ENCODE results near the gene ZNF516. TPM values are rescaled to one million over a fixed set of nuclear protein-coding genes. Genes with fewer than 3 reads are reported as not detected.

ZNF516 gene
- total and polyA plus RNA-seq, 2 experiments from 2014 or later = 17.8 to 29.4 TPM

GRCh38 chr18:76532875-76533274, 37.8 kb upstream of the ZNF516 start:
- no peak overlapping the region for H2AFZ ChIP-seq
- 93 to 94% methylated on average over 8 of the region's 8 CpGs for WGBS, 2 experiments (ENCODE audit: low coverage in 1 of 2, low lambda C conversion rate in 2 of 2, missing lambda C conversion rate in 2 of 2)
- no peak overlapping the region for H3K27ac ChIP-seq
- no peaks in the 10 kb centered on the region for H3K27me3 ChIP-seq (replicated peaks; ENCODE audit: insufficient read depth)
- in situ Hi-C loops (cut with MboI) = no loop called here
- no peaks in the 10 kb centered on the region for H4K20me1 ChIP-seq (ENCODE audit: insufficient read depth)
- TF ChIP-seq EZH2 (IDR thresholded peaks at IDR 0.05; ENCODE audit: insufficient read depth, poor library complexity, severe bottlenecking) (no peak), EZH2phosphoT487 (IDR thresholded peaks at IDR 0.05; ENCODE audit: insufficient read depth, low read depth) (no peak)
- H3K79me2 ChIP-seq (ENCODE audit: insufficient read depth) = no peaks in the 10 kb centered on the region
- H3K4me1 ChIP-seq (ENCODE audit: insufficient read depth) = peaks cover 12% of the 10 kb centered on the region
- H3K9ac ChIP-seq = no peak overlapping the region
- H3K9me3 ChIP-seq (ENCODE audit: low read depth) = no peaks in the 10 kb centered on the region
- DNase-seq = no peak
- H3K9me2 ChIP-seq (ENCODE audit: insufficient read depth) = no peaks in the 10 kb centered on the region
- no peaks in the 10 kb centered on the region for H3K36me3 ChIP-seq (ENCODE audit: low read depth)
- 0 out of 2 replicates have a peak, but pooled peaks cover 3% of the 10 kb centered on the region for H3F3A ChIP-seq (ENCODE audit: insufficient read depth)
- H3K4me3 ChIP-seq = no peak overlapping the region
- no peak overlapping the region for H3K4me2 ChIP-seq (ENCODE audit: unreplicated experiment)

GRCh38 chr18:76530846-76531245, 35.8 kb upstream of the ZNF516 start:
- TF ChIP-seq EZH2 (IDR thresholded peaks at IDR 0.05; ENCODE audit: insufficient read depth, poor library complexity, severe bottlenecking) (no peak), EZH2phosphoT487 (IDR thresholded peaks at IDR 0.05; ENCODE audit: insufficient read depth, low read depth) (no peak)
- Histone ChIP-seq H3K4me1 (ENCODE audit: insufficient read depth) (peaks cover 15% of the 10 kb centered on the region), H3K9me3 (ENCODE audit: low read depth) (no peaks in the 10 kb centered on the region), H3K27ac (no peak overlapping the region), H3F3A (ENCODE audit: insufficient read depth) (0 out of 2 replicates have a peak, but pooled peaks cover 3% of the 10 kb centered on the region), H3K79me2 (ENCODE audit: insufficient read depth) (no peaks in the 10 kb centered on the region), H3K27me3 (replicated peaks; ENCODE audit: insufficient read depth) (no peaks in the 10 kb centered on the region), H3K4me2 (ENCODE audit: unreplicated experiment) (no peak overlapping the region), H3K36me3 (ENCODE audit: low read depth) (no peaks in the 10 kb centered on the region), H3K4me3 (no peak overlapping the region), H2AFZ (no peak overlapping the region), H3K9ac (no peak overlapping the region), H4K20me1 (ENCODE audit: insufficient read depth) (no peaks in the 10 kb centered on the region), H3K9me2 (ENCODE audit: insufficient read depth) (no peaks in the 10 kb centered on the region)
- 78 to 81% methylated on average over 6 to 9 of the region's 9 CpGs for WGBS, 2 experiments (ENCODE audit: low coverage in 1 of 2, low lambda C conversion rate in 2 of 2, missing lambda C conversion rate in 2 of 2)
- no peak for DNase-seq
- in situ Hi-C loops (cut with MboI) = no loop called here

- Histone ChIP-seq H3K4me2 (ENCODE audit: unreplicated experiment) (no peak overlapping the region), H3K4me1 (ENCODE audit: insufficient read depth) (peaks cover 15% of the 10 kb centered on the region), H3F3A (ENCODE audit: insufficient read depth) (0 out of 2 replicates have a peak, but pooled peaks cover 3% of the 10 kb centered on the region), H3K36me3 (ENCODE audit: low read depth) (no peaks in the 10 kb centered on the region), H4K20me1 (ENCODE audit: insufficient read depth) (no peaks in the 10 kb centered on the region), H2AFZ (no peak overlapping the region), H3K27me3 (replicated peaks; ENCODE audit: insufficient read depth) (no peaks in the 10 kb centered on the region), H3K9ac (no peak overlapping the region), H3K27ac (no peak overlapping the region), H3K4me3 (no peak overlapping the region), H3K9me3 (ENCODE audit: low read depth) (no peaks in the 10 kb centered on the region), H3K9me2 (ENCODE audit: insufficient read depth) (no peaks in the 10 kb centered on the region), H3K79me2 (ENCODE audit: insufficient read depth) (no peaks in the 10 kb centered on the region)
- TF ChIP-seq EZH2phosphoT487 (IDR thresholded peaks at IDR 0.05; ENCODE audit: insufficient read depth, low read depth) (no peak), EZH2 (IDR thresholded peaks at IDR 0.05; ENCODE audit: insufficient read depth, poor library complexity, severe bottlenecking) (no peak)
- in situ Hi-C loops (cut with MboI) = no loop called here
- 99 to 100% methylated on average over 11 of the region's 11 CpGs for WGBS, 2 experiments (ENCODE audit: low coverage in 1 of 2, low lambda C conversion rate in 2 of 2, missing lambda C conversion rate in 2 of 2)
- no peak for DNase-seq
Observed at GRCh38 chr18:76530391-76530790, 35.3 kb upstream of the ZNF516 start.

- in situ Hi-C loops (cut with MboI) = no loop called here
- H3K9ac ChIP-seq = peak overlapping the region; percentile 69
- no peak for DNase-seq
- H4K20me1 ChIP-seq (ENCODE audit: insufficient read depth) = no peaks in the 10 kb centered on the region
- TF ChIP-seq EZH2phosphoT487 (IDR thresholded peaks at IDR 0.05; ENCODE audit: insufficient read depth, low read depth) (no peak), EZH2 (IDR thresholded peaks at IDR 0.05; ENCODE audit: insufficient read depth, poor library complexity, severe bottlenecking) (no peak)
- H3K4me3 ChIP-seq = peak overlapping the region; percentile 77
- no peaks in the 10 kb centered on the region for H3K9me2 ChIP-seq (ENCODE audit: insufficient read depth)
- no peaks in the 10 kb centered on the region for H3K36me3 ChIP-seq (ENCODE audit: low read depth)
- H3K27ac ChIP-seq = peak overlapping the region; percentile 46
- H3K79me2 ChIP-seq (ENCODE audit: insufficient read depth) = no peaks in the 10 kb centered on the region
- 0 out of 2 replicates have a peak, but pooled peaks cover 3% of the 10 kb centered on the region for H3F3A ChIP-seq (ENCODE audit: insufficient read depth)
- peak overlapping the region; percentile 92 for H2AFZ ChIP-seq
- H3K9me3 ChIP-seq (ENCODE audit: low read depth) = no peaks in the 10 kb centered on the region
- H3K27me3 ChIP-seq (replicated peaks; ENCODE audit: insufficient read depth) = no peaks in the 10 kb centered on the region
- peak overlapping the region; percentile 95 for H3K4me2 ChIP-seq (ENCODE audit: unreplicated experiment)
- H3K4me1 ChIP-seq (ENCODE audit: insufficient read depth) = peaks cover 15% of the 10 kb centered on the region
- 73 to 75% methylated on average over 23 of the region's 23 CpGs for WGBS, 2 experiments (ENCODE audit: low coverage in 1 of 2, low lambda C conversion rate in 2 of 2, missing lambda C conversion rate in 2 of 2)
Observed at GRCh38 chr18:76529433-76529811, 34.4 kb upstream of the ZNF516 start.

All from GM23248 (cell line).